ENCODE measurements around the gene ZNF33B. TPM values are rescaled to one million over a fixed set of nuclear protein-coding genes. Genes with fewer than 3 reads are reported as not detected.
A peak's percentile ranks its signal among the peaks of the same experiment; 100 is the strongest.

ZNF33B gene
- total RNA-seq, 1 donor from 2014 or later: 15.5 TPM

- H3K9me3 ChIP-seq: no peaks in the 10 kb centered on the region
- peak overlapping the region; percentile 90 for H3K27ac ChIP-seq
- DNase-seq (ENCODE audit: extremely low spot score in 2 of 2): no peak
- peaks cover 14% of the 10 kb centered on the region for H3K4me1 ChIP-seq
- H3K27me3 ChIP-seq: no peaks in the 10 kb centered on the region
- H3K4me3 ChIP-seq: peak overlapping the region; percentile 70 to 71
- H3K36me3 ChIP-seq: no peaks in the 10 kb centered on the region
- TF ChIP-seq, protein P1, sequence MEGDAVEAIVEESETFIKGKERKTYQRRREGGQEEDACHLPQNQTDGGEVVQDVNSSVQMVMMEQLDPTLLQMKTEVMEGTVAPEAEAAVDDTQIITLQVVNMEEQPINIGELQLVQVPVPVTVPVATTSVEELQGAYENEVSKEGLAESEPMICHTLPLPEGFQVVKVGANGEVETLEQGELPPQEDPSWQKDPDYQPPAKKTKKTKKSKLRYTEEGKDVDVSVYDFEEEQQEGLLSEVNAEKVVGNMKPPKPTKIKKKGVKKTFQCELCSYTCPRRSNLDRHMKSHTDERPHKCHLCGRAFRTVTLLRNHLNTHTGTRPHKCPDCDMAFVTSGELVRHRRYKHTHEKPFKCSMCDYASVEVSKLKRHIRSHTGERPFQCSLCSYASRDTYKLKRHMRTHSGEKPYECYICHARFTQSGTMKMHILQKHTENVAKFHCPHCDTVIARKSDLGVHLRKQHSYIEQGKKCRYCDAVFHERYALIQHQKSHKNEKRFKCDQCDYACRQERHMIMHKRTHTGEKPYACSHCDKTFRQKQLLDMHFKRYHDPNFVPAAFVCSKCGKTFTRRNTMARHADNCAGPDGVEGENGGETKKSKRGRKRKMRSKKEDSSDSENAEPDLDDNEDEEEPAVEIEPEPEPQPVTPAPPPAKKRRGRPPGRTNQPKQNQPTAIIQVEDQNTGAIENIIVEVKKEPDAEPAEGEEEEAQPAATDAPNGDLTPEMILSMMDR (IDR thresholded peaks at IDR 0.05): no peak
- TF ChIP-seq POLR2AphosphoS5 (IDR thresholded peaks at IDR 0.05; ENCODE audit: insufficient read depth in 1 of 2, low read depth in 1 of 2) (no peak), POLR2A (IDR thresholded peaks at IDR 0.05) (no peak)
- intact Hi-C loops (cut with DNase I): no loop called here
Measured at GRCh38 chr10:42637142-42637541, 1.2 kb downstream of the ZNF33B start.

- TF ChIP-seq POLR2AphosphoS5 (IDR thresholded peaks at IDR 0.05; ENCODE audit: insufficient read depth in 1 of 2, low read depth in 1 of 2) (no peak), POLR2A (IDR thresholded peaks at IDR 0.05) (no peak)
- TF ChIP-seq, protein P1 (IDR thresholded peaks at IDR 0.05): no peak
- H3K27ac ChIP-seq: no peak overlapping the region
- no peaks in the 10 kb centered on the region for H3K9me3 ChIP-seq
- H3K4me1 ChIP-seq: peaks cover 14% of the 10 kb centered on the region
- DNase-seq (ENCODE audit: extremely low spot score in 2 of 2): no peak
- peaks cover 0 to 20% of the 10 kb centered on the region in 2 donors for H3K36me3 ChIP-seq
- H3K27me3 ChIP-seq: no peaks in the 10 kb centered on the region
- H3K4me3 ChIP-seq: no peak overlapping the region
- intact Hi-C loops (cut with DNase I): no loop called here
Measured at GRCh38 chr10:42635098-42635497, 3.3 kb downstream of the ZNF33B start.

- Histone ChIP-seq H3K36me3 (peaks cover 0 to 38% of the 10 kb centered on the region in 2 donors), H3K27ac (no peak overlapping the region), H3K27me3 (no peaks in the 10 kb centered on the region), H3K4me1 (peaks cover 8% of the 10 kb centered on the region), H3K4me3 (no peak overlapping the region), H3K9me3 (no peaks in the 10 kb centered on the region)
- no peak for DNase-seq (ENCODE audit: extremely low spot score in 2 of 2)
- TF ChIP-seq, protein P1 (IDR thresholded peaks at IDR 0.05): no peak
- TF ChIP-seq POLR2A (IDR thresholded peaks at IDR 0.05): no peak
- TF ChIP-seq POLR2AphosphoS5 (IDR thresholded peaks at IDR 0.05; ENCODE audit: insufficient read depth in 1 of 2, low read depth in 1 of 2): no peak
- intact Hi-C loops (cut with DNase I): no loop called here
Measured at GRCh38 chr10:42632564-42632963, 5.8 kb downstream of the ZNF33B start.

DNA sequence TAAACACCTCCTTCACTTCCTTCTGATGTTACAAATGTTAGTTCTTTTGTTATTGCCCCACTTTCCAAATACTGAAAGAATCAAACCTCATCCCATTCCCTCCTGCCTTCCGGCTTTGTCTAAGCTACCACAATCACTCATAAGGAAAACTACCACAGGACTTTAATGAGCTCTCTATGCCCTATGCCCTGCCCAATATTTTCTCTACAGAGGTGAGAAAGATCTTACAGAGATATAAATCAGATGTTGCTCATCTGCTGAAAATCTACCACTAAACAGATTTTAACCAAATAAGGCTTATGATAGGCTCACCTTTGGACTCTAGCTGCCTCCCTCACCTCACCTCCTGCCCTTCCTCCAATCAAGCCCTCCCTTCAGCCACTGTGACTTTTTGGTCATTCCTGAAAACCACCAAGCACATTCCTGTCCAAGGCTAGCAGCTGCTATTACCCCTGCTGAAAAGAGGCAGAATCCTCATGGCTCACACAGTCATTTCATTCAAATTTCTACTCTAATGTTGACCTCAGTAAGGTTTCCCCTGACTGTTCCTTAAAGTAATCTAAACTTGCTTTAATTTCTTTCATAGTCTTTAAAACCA, 7.7 kb downstream of the ZNF33B start:
- no peak for DNase-seq (ENCODE audit: extremely low spot score in 2 of 2)
- no peak overlapping the region for H3K4me3 ChIP-seq
- H3K4me1 ChIP-seq: no peaks in the 10 kb centered on the region
- TF ChIP-seq, protein P1 (IDR thresholded peaks at IDR 0.05): no peak
- TF ChIP-seq POLR2AphosphoS5 (IDR thresholded peaks at IDR 0.05; ENCODE audit: insufficient read depth in 1 of 2, low read depth in 1 of 2) (no peak), POLR2A (IDR thresholded peaks at IDR 0.05) (no peak)
- H3K36me3 ChIP-seq: peaks cover 0 to 45% of the 10 kb centered on the region in 2 donors
- H3K27ac ChIP-seq: no peak overlapping the region
- H3K9me3 ChIP-seq: no peaks in the 10 kb centered on the region
- intact Hi-C loops (cut with DNase I): no loop called here
- H3K27me3 ChIP-seq: no peaks in the 10 kb centered on the region

- Histone ChIP-seq H3K9me3 (no peaks in the 10 kb centered on the region), H3K36me3 (peaks cover 0 to 48% of the 10 kb centered on the region in 2 donors), H3K27ac (no peak overlapping the region), H3K27me3 (no peaks in the 10 kb centered on the region), H3K4me1 (no peaks in the 10 kb centered on the region), H3K4me3 (no peak overlapping the region)
- intact Hi-C loops (cut with DNase I): no loop called here
- TF ChIP-seq, protein P1 (IDR thresholded peaks at IDR 0.05): no peak
- TF ChIP-seq POLR2A (IDR thresholded peaks at IDR 0.05) (no peak), POLR2AphosphoS5 (IDR thresholded peaks at IDR 0.05; ENCODE audit: insufficient read depth in 1 of 2, low read depth in 1 of 2) (no peak)
- no peak for DNase-seq (ENCODE audit: extremely low spot score in 2 of 2)
Measured at GRCh38 chr10:42623929-42624328, 14.4 kb downstream of the ZNF33B start.
